ENCODE data around the gene DHX34.
"Not testable (repeated sequence)": the region's sequence is repeated elsewhere in the genome, so short reads cannot be mapped to it uniquely, and the experiment has no call there.

DHX34 gene

GRCh38 chr19:47324502-47324901, 24.6 kb upstream of the DHX34 start:
- DNase-seq, result no peak

GRCh38 chr19:47330466-47330869, 18.6 kb upstream of the DHX34 start:
- DNase-seq, result no peak

- DNase-seq, result no peak
Observed at GRCh38 chr19:47331490-47331889, 17.6 kb upstream of the DHX34 start.

- DNase-seq, result no peak
Observed at GRCh38 chr19:47331931-47332547, 17.1 kb upstream of the DHX34 start, which contains the start of gene C5AR2. Gene C5AR2 (plus strand): TSS chr19:47332175. CDS start chr19:47340800, 8,625 bp downstream.

- peak; percentile 39 for DNase-seq
Observed at GRCh38 chr19:47336765-47337718, 12.1 kb upstream of the DHX34 start.

- DNase-seq, result no peak
Observed at GRCh38 chr19:47339196-47339880, 9.8 kb upstream of the DHX34 start.

GRCh38 chr19:47340477-47341208, 8.5 kb upstream of the DHX34 start:
- DNase-seq, result no peak

GRCh38 chr19:47341734-47342133, 7.4 kb upstream of the DHX34 start:
- DNase-seq, result no peak

GRCh38 chr19:47343194-47343802, 5.8 kb upstream of the DHX34 start:
- DNase-seq, result no peak

GRCh38 chr19:47344425-47344824, 4.7 kb upstream of the DHX34 start:
- no peak for DNase-seq

- DNase-seq, result not testable (repeated sequence)
Observed at GRCh38 chr19:47346024-47346423, 3.1 kb upstream of the DHX34 start.

- no peak for DNase-seq
Observed at GRCh38 chr19:47350630-47351029, 1.5 kb downstream of the DHX34 start.

- no peak for DNase-seq
Observed at GRCh38 chr19:47351548-47351947, 2.4 kb downstream of the DHX34 start.

- DNase-seq, result no peak
Observed at GRCh38 chr19:47352095-47352494, 3.0 kb downstream of the DHX34 start.

- DNase-seq, result peak; percentile 86
Observed at GRCh38 chr19:47353307-47353712, 4.2 kb downstream of the DHX34 start.

GRCh38 chr19:47356900-47357299, 7.8 kb downstream of the DHX34 start:
- DNase-seq, result peak; percentile 42

GRCh38 chr19:47357788-47358680, 8.9 kb downstream of the DHX34 start:
- DNase-seq, result no peak

- DNase-seq, result no peak
Observed at GRCh38 chr19:47358936-47359335, 9.8 kb downstream of the DHX34 start.

GRCh38 chr19:47362321-47362720, 13.2 kb downstream of the DHX34 start:
- no peak for DNase-seq

GRCh38 chr19:47363758-47364531, 14.8 kb downstream of the DHX34 start:
- no peak for DNase-seq
